ENCODE measurements around the gene VEGFD.
"Not testable (repeated sequence)": the region's sequence is repeated elsewhere in the genome, so short reads cannot be mapped to it uniquely, and the experiment has no call there.

Gene VEGFD

DNA sequence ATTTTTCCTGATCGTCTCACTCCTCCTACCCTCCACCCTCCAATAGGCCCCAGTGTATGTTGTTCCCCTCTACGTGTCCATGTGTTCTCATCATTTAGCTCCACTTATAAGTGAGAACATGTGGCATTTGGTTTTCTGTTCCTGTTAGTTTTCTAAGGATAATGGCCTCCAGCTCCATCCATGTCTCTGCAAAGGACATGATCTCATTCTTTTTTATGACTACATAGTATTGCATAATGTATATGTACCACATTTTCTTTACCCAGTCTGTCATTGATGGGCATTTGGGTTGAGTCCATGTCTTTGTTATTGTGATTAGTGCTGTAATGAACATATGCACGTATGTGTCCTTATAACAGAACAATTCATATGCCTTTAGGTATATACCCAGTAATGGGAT is 78.3 kb downstream of the VEGFD start:
- DNase-seq (ENCODE audit: low read depth in 1 of 2, low spot score in 1 of 2): not testable (repeated sequence)

DNA sequence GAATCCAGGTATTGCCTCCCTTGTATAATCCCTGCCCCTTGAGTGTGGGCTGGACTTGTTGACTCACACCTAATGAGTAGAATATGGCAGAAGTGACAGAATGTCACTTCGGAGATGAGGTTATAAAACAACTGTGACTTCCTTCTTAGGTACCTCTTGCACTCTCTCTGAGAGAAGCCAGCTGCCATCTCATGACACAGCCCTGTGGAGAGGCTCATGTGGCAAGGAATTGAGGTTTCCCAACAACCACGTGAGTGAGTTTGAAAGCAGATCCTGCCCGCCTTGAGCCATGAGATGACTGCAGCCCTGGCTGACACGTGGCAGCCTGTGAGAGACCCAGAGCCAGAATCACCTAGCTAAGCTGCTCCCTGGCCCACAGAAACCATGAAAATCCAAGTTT is 82.3 kb downstream of the VEGFD start:
- no peak for DNase-seq (ENCODE audit: low read depth in 1 of 2, low spot score in 1 of 2)

DNA sequence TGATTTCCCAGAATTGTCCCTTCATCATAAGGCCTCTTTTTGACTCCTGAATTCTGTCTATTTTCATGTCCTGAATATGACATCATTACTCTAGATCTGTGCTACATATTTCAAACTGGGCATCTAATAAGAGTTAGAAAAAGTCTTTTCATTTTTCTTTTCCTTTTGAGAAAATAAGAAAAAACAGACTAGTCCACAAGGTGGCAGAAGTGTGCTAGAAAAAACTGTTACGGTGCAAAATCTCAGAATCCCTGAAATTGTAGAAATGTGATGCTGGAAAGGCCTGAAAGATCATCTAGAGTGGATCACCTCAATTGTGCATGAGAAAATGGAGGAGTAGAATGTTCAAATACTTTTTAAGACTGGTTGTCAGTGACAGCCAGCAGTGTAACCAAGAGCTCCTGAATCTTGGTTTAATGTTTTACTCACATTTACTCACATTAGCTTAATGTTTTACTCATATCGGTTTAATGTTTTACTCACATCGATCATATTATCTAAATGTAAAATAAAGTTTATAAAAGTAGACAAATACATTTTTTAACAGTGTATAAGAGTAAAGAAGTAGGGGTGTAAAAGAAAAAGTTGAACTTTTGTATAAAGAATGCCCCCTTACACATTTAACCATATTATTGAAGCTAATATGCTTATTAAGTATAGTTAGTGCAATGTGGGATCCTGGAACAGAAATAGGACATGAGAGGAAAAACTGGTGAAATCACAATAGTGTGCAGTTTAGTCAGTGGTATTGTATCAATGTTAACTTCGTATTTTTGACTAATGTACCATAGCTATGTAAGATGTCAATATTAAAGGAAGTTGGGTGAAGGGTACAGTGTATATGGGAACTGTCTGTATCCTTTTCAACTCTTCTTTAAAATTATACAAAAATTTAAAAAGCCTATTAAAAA is 84.0 kb downstream of the VEGFD start:
- DNase-seq (ENCODE audit: low read depth in 1 of 2, low spot score in 1 of 2): no peak

DNA sequence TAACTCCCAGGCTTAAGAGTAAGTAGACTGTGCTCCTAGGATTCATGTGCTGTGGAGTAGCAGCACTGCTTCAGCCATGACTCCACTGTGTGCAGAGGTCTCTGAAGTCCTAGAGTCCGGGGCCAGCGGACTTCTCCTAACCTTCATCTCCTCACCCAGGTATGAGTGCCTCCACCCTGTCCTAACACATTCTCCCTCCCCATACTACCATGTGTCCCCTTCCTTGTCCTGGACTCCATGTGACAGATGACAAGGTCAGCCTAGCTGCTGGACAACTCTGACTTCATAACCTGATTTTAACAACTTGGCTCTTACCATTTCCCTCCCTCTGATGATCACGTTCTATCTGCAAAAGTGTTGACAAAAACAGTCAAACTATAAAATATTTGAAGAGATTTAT is 85.4 kb downstream of the VEGFD start:
- no peak for DNase-seq (ENCODE audit: low read depth in 1 of 2, low spot score in 1 of 2)

DNA sequence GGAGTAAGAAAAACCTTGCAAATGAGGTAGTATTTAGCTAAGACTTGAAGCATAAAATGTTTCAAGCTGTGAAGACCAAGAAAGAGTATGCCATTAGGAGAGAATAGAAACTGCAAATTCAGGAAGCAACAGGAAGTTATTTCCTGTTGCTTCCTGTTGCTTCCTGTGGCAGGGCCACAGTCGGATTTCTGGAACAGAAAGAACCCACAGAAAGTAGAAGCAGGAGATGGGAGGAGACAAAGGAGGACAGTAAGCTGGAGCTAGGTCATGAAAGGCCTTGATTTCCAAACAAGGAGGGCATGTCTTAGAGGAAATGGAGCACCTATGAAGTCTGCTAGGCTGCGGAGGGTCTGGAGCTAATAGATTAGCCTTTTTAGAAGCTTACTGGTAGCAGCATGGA is 86.0 kb downstream of the VEGFD start:
- DNase-seq (ENCODE audit: low read depth in 1 of 2, low spot score in 1 of 2): no peak
